Sigmoid colon (tissue), 3 donors: Measurements from ENCODE around the gene HECW1.

ENCODE experiments used
- CTCF ChIP-seq, 4 experiments: fragments of 450-650 bp in 3 of 4; fragments of 200-600 bp in 1 of 4; IDR thresholded peaks; one replicate each; pipeline ENCODE4 v1.5.1; 2016 to 2019; ENCODE audit warnings: antibody characterized with exemption in 4 of 4, mild to moderate bottlenecking in 3 of 4, moderate library complexity in 2 of 4
- POLR2A ChIP-seq, 2 donors: fragments of 450-650 bp; IDR thresholded peaks; one replicate each; pipeline ENCODE4 v1.6.1; 2016; ENCODE audit warnings: antibody characterized with exemption in 2 of 2, mild to moderate bottlenecking in 2 of 2, moderate library complexity in 2 of 2

DNA sequence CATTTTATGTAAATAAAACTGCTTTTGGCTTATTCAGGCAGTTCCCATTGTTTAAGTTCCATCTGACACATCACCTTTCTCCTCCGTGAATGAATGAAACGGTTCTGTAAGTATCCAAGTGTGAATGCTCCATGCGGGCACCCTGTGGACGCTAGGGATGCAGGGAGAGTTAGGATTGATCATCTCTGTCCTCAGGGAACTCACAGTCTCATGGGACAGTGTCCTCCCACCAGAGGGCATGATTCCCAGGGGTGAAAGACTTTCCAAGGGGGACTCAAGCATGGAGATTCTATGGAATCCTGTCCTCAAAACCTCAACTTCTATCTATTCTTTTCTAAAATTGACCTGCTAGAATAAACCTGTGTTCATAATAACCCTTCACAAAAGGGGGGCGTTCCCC lies 98.8 kb downstream of the HECW1 start:
- no peak for TF ChIP-seq CTCF (IDR thresholded peaks at IDR 0.05)
- TF ChIP-seq POLR2A (IDR thresholded peaks at IDR 0.05): no peak
